ENCODE data around the gene AP2A2.

Gene AP2A2

DNA sequence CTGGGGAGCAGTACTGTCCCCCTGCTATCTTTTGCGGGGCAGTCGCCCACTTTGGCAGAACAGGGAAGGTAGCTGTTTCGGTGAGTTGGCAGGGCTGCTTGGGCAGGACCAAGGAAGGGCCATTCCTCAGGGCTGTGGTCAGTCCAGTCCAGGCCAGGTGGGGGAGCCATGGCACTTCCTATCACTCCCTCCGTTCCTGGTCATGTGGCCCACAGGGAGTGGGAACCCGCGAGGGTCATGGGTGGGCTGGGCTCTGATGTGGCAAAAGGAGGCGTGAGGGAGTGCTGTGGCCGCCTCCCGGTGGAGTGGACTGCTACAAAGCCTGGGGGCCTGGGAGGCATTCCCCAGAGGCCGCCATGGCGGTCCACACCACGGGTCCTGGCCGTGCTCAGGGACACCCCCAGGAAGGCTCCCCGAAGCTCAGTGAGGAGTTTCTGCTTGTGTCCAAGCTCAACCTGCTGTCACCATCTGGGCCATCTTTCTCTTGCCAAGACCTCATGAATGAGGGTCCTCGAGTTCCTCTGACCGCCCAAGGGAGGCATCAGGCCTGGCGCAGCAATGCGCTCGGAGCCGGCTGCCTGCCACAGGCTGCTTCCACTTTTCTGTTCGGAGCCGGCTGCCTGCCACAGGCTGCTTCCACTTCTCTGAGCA lies 27.0 kb upstream of the AP2A2 start:
- DNase-seq (ENCODE audit: low read depth) = no peak

DNA sequence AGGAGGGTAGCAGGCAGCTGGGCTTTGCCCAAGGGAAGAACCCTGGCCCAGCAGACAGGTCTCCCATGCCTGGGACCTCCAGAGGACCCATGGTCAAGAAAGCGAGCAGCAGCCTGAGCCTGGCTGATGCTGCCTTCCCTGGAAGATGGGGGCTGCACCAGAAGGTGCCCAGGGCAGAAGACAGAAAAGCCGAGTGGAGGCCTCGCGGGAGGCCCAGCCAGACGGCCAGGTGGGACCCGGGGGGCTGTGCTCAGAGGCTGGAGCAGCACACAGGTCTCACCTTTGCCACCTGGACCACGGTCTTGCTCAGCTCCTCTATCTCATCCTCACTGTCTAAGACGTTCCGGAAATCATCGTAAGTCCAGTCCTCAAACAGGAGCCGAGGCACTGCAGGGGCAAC lies 25.9 kb upstream of the AP2A2 start:
- DNase-seq (ENCODE audit: low read depth) = no peak

DNA sequence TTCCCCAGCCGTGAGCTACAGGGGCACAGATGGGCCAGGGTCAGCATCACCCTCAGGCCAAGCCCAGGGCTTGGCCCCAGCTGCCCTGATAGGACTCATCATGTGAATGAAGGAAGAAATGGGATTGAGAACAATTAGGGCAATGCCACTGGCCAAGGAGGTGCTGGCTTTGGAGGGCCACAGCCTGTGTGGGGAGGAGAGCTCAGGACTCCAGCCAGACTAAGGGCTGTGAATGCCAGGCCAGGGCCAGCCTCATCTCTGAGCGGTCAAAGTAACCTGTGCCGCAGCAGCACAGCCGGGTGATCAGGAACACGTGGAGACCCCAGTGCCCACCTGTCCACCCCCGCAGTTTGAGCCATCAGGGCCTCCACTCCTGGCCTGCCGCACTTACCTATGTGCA lies 25.1 kb upstream of the AP2A2 start:
- DNase-seq (ENCODE audit: low read depth) = no peak

DNA sequence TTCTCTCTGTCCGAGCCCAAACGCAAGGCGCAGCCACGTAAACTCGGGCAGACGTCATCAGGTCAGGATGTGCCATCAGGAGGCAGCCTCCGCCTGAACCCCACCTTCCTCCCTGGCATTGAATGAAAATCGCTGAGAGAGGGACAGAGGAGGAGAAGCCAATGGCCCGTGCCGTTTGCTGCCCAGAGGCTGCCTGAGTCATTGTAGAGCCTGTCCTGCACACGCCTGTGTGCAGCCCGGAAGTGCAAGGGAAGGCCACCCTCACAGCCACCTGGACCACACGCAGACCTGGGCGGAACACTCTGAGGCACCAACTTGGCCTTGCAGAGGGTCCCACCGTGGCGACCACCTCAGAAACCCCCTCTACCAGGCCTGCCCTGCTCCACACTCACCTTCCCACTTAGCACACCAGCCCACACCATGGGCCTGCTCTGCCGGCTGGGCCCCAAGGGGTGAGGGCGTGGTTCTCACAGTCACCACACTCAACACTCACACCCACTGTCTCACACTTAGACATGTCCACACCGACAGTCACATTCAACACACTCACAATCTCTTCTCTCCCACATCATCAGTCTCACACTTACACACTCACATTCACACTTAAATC lies 24.1 kb upstream of the AP2A2 start:
- no peak for DNase-seq (ENCODE audit: low read depth)

- no peak for DNase-seq (ENCODE audit: low read depth)
Measured at GRCh38 chr11:904380-904779, 21.3 kb upstream of the AP2A2 start.

GRCh38 chr11:905952-906351 lies 19.7 kb upstream of the AP2A2 start:
- DNase-seq (ENCODE audit: low read depth) = no peak

- DNase-seq (ENCODE audit: low read depth) = no peak
Measured at GRCh38 chr11:907668-908067, 18.0 kb upstream of the AP2A2 start.

- no peak for DNase-seq (ENCODE audit: low read depth)
Measured at GRCh38 chr11:908273-908672, 17.4 kb upstream of the AP2A2 start.

DNA sequence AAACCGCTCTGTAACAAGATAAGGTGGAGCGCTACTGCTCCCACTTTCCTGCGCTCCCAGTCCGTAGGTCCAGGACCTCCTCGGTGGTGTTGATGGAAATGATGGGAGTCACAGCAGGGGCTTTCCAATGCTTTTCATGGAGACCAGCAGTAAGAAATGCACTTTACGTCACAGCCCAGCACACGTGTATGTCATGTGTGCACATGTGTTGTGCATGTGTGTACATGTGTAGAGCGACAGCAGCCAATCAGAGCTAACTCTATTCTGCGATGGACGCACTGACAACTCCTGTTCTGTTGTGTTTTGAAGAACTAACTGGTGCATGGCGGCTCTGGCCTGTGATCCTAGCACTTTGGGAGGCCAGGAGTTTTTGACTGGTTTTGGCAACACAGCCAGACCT lies 16.3 kb upstream of the AP2A2 start:
- no peak for DNase-seq (ENCODE audit: low read depth)

GRCh38 chr11:910044-910588 lies 15.6 kb upstream of the AP2A2 start:
- no peak for DNase-seq (ENCODE audit: low read depth)

GRCh38 chr11:910589-911030 lies 15.1 kb upstream of the AP2A2 start, which contains the start of gene CHID1:
Gene CHID1, minus strand, starts transcription at chr11:910810. Its CDS starts 5,994 bp downstream, at chr11:904816.
- no peak for DNase-seq (ENCODE audit: low read depth)

GRCh38 chr11:911031-911889 lies 14.4 kb upstream of the AP2A2 start:
- DNase-seq (ENCODE audit: low read depth) = no peak

DNA sequence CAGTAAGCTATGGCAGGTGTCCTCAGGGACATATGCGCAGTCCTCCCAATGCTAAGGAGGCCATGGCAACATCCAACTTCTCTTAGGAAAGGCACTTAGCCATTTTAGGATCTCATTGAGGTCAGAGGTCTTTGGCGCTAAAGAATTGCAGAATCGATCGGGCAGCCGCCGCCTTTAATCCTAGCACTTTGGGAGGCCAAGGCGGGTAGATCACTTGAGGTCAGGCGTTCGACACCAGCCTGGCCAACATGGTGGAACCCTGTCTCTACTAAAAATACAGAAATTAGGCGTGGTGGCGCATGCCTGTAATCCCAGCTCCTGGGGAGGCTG lies 13.8 kb upstream of the AP2A2 start:
- DNase-seq (ENCODE audit: low read depth) = no peak

- DNase-seq (ENCODE audit: low read depth) = no peak
Measured at GRCh38 chr11:912266-912665, 13.4 kb upstream of the AP2A2 start.

- no peak for DNase-seq (ENCODE audit: low read depth)
Measured at GRCh38 chr11:913043-913442, 12.6 kb upstream of the AP2A2 start.

- no peak for DNase-seq (ENCODE audit: low read depth)
Measured at GRCh38 chr11:914204-914603, 11.5 kb upstream of the AP2A2 start.

DNA sequence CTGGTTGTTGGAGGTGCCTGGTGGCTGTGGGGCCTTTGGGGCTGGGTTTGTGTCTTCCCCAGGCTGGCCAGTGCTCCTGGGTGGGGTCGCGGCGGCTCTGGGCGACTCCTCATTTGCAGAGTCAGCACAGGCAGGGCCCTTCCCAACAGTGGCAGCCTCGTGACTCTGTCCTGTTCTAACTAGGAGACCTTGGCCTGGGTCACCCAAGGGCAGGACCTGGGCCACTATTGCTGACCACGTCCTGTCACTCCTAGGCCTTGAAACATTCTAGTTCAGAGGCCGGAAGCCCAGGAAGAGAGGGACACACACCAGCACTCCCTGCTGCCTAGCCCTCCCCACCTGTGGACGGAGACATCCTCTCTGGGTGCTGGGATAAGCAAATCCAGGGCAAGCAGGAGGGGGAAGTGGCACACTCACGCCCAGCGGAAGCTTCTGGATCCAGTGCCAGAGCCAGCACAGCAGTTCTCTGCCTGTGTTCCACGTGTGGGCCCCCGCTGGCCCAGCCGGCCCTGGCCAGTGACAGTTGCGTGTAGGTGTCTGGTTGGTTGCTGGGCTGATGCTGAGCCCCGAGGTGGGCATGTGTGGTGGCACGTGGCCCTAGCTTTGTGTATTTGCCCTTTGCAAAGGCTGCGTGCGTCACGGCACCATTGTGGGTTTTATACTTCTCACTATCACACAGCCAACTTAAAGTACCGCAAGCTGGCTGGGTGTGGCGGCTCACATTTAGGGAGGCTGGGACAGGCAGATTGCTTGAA lies 10.7 kb upstream of the AP2A2 start:
- DNase-seq (ENCODE audit: low read depth) = no peak

- DNase-seq (ENCODE audit: low read depth) = no peak
Measured at GRCh38 chr11:917426-917825, 8.2 kb upstream of the AP2A2 start.

DNA sequence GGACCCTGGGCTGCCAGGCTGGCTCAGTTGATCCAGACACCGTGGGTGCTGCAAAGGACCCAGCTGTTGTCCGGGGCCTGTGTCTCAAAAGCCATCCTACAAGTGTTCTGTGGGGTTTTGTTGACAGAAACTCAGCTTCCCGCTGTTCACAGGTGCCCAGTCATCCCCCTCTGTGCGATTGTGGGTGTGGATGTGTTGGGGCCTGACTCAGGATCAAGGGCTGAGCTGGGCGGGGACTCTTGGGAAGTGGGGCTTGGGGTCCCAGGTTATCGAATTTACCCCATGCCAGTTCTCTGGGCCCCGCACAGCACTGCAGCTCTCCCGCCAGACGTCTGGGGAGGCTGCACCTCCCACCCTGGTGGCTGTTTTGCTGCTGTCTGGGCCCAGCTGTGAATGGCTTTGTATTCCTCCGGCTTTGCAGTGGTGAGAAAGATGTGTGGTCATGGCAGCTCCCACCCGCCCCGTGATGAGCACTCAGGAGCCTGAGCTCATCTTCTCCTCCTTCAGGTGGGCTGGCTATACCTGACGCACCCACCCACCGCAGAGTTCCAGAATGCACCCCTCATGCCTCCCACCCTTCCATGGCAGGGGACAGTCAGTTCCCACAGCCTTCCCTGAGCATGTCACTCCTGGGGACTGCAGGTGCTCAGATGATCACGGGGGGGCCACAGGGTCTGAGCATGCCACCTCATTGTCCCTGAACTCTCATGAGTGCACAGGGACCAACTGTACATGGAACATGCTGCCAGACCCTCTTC lies 3.6 kb upstream of the AP2A2 start:
- DNase-seq (ENCODE audit: low read depth) = no peak

- no peak for DNase-seq (ENCODE audit: low read depth)
Measured at GRCh38 chr11:923691-924405, 1.8 kb upstream of the AP2A2 start.

Data from CMK (cell line).